A673 (cell line): Measurements from ENCODE around the gene ATG10. TPM values are rescaled to one million over a fixed set of nuclear protein-coding genes. Genes with fewer than 3 reads are reported as not detected.

Experiments used
- BruUV-seq: library from RNA; stranded (reverse); fragments of 400-500 nt; replicated peaks from 2 replicates; lab custom pipeline; 2021; lab: Mats Ljungman, UMichigan
- CTCF ChIA-PET: fragments of 300-600 bp; sonication (Branson Sonifier 250); formaldehyde crosslinking; loops from one replicate; lab custom pipeline; 2022; ENCODE audit warnings: antibody characterized with exemption; lab: Charles Lee
- POLR2A ChIA-PET: fragments of 300-600 bp; sonication (Branson Sonifier 250); formaldehyde crosslinking; loops from one replicate; lab custom pipeline; 2022; ENCODE audit warnings: antibody characterized with exemption; ENCODE audit not compliant: low non-redundant PET; lab: Charles Lee
- DNase-seq: peaks from one replicate; pipeline ENCODE4 v3.0.0-alpha.2; 2015; ENCODE audit warnings: low spot score
- H3K27ac ChIP-seq: fragments of 200-600 bp; sonication (generic); 2 replicates; pipeline ENCODE4 v1.5.1; 2016; ENCODE audit warnings: mixed run types, low read depth, mild to moderate bottlenecking, mixed read lengths, antibody characterized with exemption, low read length; ENCODE audit not compliant: poor library complexity, severe bottlenecking
- H3K27me3 ChIP-seq: fragments of 200-600 bp; sonication (generic); replicated peaks from 2 replicates; pipeline ENCODE4 v1.6.1; 2017; ENCODE audit warnings: mixed run types, low read depth, mild to moderate bottlenecking, mixed read lengths, antibody characterized with exemption, low read length; ENCODE audit not compliant: insufficient read depth, poor library complexity
- H3K36me3 ChIP-seq: fragments of 200-600 bp; sonication (generic); 2 replicates; pipeline ENCODE4 v1.6.1; 2016; ENCODE audit warnings: mixed run types, mild to moderate bottlenecking, mixed read lengths, antibody characterized with exemption, low read length; ENCODE audit not compliant: insufficient read depth, poor library complexity, severe bottlenecking
- H3K4me1 ChIP-seq: fragments of 200-600 bp; sonication (generic); 2 replicates; pipeline ENCODE4 v1.6.1; 2017; ENCODE audit warnings: mixed run types, mild to moderate bottlenecking, mixed read lengths, antibody characterized with exemption, low read length; ENCODE audit not compliant: insufficient read depth, poor library complexity, severe bottlenecking
- H3K4me3 ChIP-seq: fragments of 200-600 bp; sonication (generic); 2 replicates; pipeline ENCODE4 v1.5.1; 2016; ENCODE audit warnings: low read depth, mixed run types, mild to moderate bottlenecking, mixed read lengths, low read length; ENCODE audit not compliant: poor library complexity, severe bottlenecking
- H3K9me3 ChIP-seq: fragments of 200-600 bp; sonication (generic); 2 replicates; pipeline ENCODE4 v1.6.1; 2016; ENCODE audit warnings: mixed run types, low read depth, mild to moderate bottlenecking, mixed read lengths, antibody characterized with exemption, low read length; ENCODE audit not compliant: poor library complexity, severe bottlenecking
- EZH2 ChIP-seq: fragments of 200-600 bp; sonication (generic); IDR thresholded peaks from 2 replicates; pipeline ENCODE4 v1.6.1; 2017; ENCODE audit warnings: borderline replicate concordance, low read depth, mild to moderate bottlenecking, mixed read lengths, antibody characterized with exemption, low read length; ENCODE audit not compliant: poor library complexity, severe bottlenecking
- intact Hi-C: fragments of 100-400 bp; cut with micrococcal nuclease; formaldehyde crosslinking; loops from one replicate; pipeline ENCODE4 v1.10.0; 2022; ENCODE audit not compliant: unreplicated experiment
- total RNA-seq: library from RNA; stranded (reverse); gene quantifications from 2 replicates; pipeline ENCODE4 v1.2.3, GENCODE V29; 2021
- TF ChIP-seq, protein P1 (sequence below): fragments of 300-800, 200-600 bp; sonication (generic); conservative IDR thresholded peaks from 2 replicates; pipeline ENCODE4 v1.5.1; 2017; ENCODE audit warnings: low read depth, mild to moderate bottlenecking, antibody characterized with exemption, low read length, moderate library complexity, mixed read lengths

Gene ATG10
- total RNA-seq, 1 experiment from 2014 or later, result 17.1 TPM

DNA sequence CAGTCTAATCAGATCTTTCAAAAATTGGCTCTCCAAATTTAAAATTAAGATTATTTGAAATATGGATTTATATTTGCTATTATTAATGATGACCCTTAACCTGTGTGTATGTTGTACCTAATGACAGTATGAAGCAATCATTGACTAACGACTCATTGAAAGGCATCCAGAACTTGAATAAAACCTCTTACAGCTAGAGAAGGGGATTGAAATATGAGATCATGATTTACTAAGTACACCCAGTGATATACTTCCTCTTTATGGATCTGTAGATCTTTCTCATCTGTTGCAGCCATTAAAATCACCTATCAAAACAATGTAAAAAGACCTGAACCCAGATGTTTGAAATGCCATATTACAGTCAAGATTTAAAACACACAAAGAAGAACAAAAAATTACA is 179.8 kb downstream of the ATG10 start:
- BruUV-seq, result no TSS peak
- intact Hi-C loops, result no loop called here
- no peak for DNase-seq
- Histone ChIP-seq H3K4me1 (peaks cover 10% of the 10 kb centered on the region), H3K4me3 (no peak overlapping the region), H3K36me3 (no peaks in the 10 kb centered on the region), H3K27ac (no peak overlapping the region), H3K9me3 (no peaks in the 10 kb centered on the region), H3K27me3 (no peaks in the 10 kb centered on the region)
- CTCF ChIA-PET, result interaction anchor here (0.7 kb wide), 1 partner anchor 55 kb away, joined by 5 read pairs; no protein-coding TSS in a partner anchor
- POLR2A ChIA-PET, result no interaction called here
- TF ChIP-seq, protein P1, sequence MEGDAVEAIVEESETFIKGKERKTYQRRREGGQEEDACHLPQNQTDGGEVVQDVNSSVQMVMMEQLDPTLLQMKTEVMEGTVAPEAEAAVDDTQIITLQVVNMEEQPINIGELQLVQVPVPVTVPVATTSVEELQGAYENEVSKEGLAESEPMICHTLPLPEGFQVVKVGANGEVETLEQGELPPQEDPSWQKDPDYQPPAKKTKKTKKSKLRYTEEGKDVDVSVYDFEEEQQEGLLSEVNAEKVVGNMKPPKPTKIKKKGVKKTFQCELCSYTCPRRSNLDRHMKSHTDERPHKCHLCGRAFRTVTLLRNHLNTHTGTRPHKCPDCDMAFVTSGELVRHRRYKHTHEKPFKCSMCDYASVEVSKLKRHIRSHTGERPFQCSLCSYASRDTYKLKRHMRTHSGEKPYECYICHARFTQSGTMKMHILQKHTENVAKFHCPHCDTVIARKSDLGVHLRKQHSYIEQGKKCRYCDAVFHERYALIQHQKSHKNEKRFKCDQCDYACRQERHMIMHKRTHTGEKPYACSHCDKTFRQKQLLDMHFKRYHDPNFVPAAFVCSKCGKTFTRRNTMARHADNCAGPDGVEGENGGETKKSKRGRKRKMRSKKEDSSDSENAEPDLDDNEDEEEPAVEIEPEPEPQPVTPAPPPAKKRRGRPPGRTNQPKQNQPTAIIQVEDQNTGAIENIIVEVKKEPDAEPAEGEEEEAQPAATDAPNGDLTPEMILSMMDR, result no peak
- TF ChIP-seq EZH2, result no peak

DNA sequence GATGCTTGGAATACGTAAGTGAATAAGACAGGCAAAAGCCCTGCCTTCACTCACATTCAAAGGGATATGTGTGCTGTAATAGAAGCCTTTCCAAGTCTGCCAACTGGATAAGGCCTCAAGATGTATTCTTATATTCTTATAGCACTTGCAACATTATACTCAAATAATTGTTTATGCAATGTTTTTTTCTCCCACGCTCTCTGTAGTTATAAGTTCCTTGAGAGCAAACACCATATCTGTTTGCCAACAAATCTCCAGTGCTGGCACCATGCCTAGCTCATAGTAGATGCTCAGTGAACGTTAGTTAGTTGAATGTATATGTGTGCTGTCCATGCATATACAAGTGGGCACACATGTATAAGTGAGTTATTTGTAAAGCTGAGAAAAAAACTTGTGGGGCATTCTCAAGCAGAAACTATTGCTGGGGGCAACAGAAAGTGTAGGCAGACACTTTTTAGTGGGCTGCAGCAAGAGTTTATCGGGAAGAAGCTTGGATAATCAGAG is 181.2 kb downstream of the ATG10 start:
- POLR2A ChIA-PET, result no interaction called here
- TF ChIP-seq, protein P1, result no peak
- TF ChIP-seq EZH2, result no peak
- BruUV-seq, result no TSS peak
- no peaks in the 10 kb centered on the region for H3K27me3 ChIP-seq
- H3K27ac ChIP-seq, result no peak overlapping the region
- no peak for DNase-seq
- no peaks in the 10 kb centered on the region for H3K36me3 ChIP-seq
- H3K4me1 ChIP-seq, result peaks cover 22% of the 10 kb centered on the region
- intact Hi-C loops, result no loop called here
- no peak overlapping the region for H3K4me3 ChIP-seq
- H3K9me3 ChIP-seq, result no peaks in the 10 kb centered on the region
- CTCF ChIA-PET, result no interaction called here

DNA sequence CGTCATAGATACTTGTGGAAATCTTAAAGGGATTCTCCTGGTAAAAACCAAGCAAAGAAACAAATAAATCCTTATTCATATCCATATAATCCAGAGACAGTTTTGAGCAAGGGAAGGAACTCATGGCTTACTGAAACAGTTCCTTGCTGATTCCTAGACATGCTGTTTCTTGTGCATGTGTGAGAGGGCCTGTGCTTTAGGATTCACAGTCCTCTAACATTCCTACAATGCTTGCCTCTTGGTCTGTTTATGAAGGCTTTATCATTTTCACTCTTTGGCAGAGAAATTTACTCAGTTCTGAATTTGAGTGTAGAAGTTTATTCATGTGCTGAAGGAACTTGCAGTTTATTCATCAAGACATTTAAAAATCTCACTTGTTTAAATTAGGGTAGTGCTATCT is 183.0 kb downstream of the ATG10 start:
- ChIA-PET POLR2A (no interaction called here), CTCF (no interaction called here)
- BruUV-seq, result no TSS peak
- no peak for TF ChIP-seq EZH2
- TF ChIP-seq, protein P1, result no peak
- DNase-seq, result no peak
- Histone ChIP-seq H3K36me3 (no peaks in the 10 kb centered on the region), H3K4me3 (no peak overlapping the region), H3K9me3 (no peaks in the 10 kb centered on the region), H3K4me1 (peaks cover 18% of the 10 kb centered on the region), H3K27ac (no peak overlapping the region), H3K27me3 (no peaks in the 10 kb centered on the region)
- intact Hi-C loops, result loop anchor here (5.0 kb wide), 1 partner anchor 182 kb away; the partner anchor contains the start of gene ATG10
